GM12891 (cell line): ENCODE data around the gene NFATC1.

ENCODE experiments used
- DNase-seq: peaks from one replicate; pipeline ENCODE4 v3.0.0; 2011; ENCODE audit warnings: low spot score; ENCODE audit not compliant: insufficient read length
- FAIRE-seq: peaks from 2 replicates; lab custom pipeline; 2011; peaks lifted over from hg19 to GRCh38; lab: Jason Lieb, UNC
- PAX5 ChIP-seq: IDR thresholded peaks from 2 replicates; pipeline ENCODE4 v1.6.1; 2011; ENCODE audit warnings: low read length, moderate library complexity, mild to moderate bottlenecking; ENCODE audit not compliant: insufficient read depth, severe bottlenecking
- POLR2A ChIP-seq: IDR thresholded peaks from 2 replicates; pipeline ENCODE4 v1.6.1; 2011; ENCODE audit warnings: low read depth, low read length, control low read depth
- POLR2AphosphoS5 ChIP-seq: IDR thresholded peaks from 2 replicates; pipeline ENCODE4 v1.6.1; 2011; ENCODE audit warnings: low read depth, low read length, control low read depth
- POU2F2 ChIP-seq: IDR thresholded peaks from 2 replicates; pipeline ENCODE4 v1.6.1; 2011; ENCODE audit warnings: low read depth, mild to moderate bottlenecking, control low read depth, low read length, moderate library complexity
- SPI1 ChIP-seq: IDR thresholded peaks from 2 replicates; pipeline ENCODE4 v1.6.1; 2011; ENCODE audit warnings: low read depth, low read length, control low read depth
- TAF1 ChIP-seq: IDR thresholded peaks from 2 replicates; pipeline ENCODE4 v1.6.1; 2011; ENCODE audit warnings: low read depth, low read length, control low read depth

The NFATC1 gene

GRCh38 chr18:79418642-79419041, 22.9 kb downstream of the NFATC1 start:
- no peak for DNase-seq
- FAIRE-seq: no peak
- TF ChIP-seq POU2F2 (no peak), POLR2A (no peak), POLR2AphosphoS5 (no peak), TAF1 (no peak), PAX5 (no peak), SPI1 (no peak)

- DNase-seq (no peak), FAIRE-seq (no peak)
- TF ChIP-seq PAX5: no peak
- no peak for TF ChIP-seq POLR2AphosphoS5
- TF ChIP-seq SPI1: no peak
- no peak for TF ChIP-seq TAF1
- no peak for TF ChIP-seq POU2F2
- no peak for TF ChIP-seq POLR2A
Observed at GRCh38 chr18:79420033-79420745, 24.5 kb downstream of the NFATC1 start.

GRCh38 chr18:79421275-79421857, 25.6 kb downstream of the NFATC1 start:
- TF ChIP-seq SPI1: no peak
- TF ChIP-seq TAF1: no peak
- no peak for TF ChIP-seq POU2F2
- no peak for TF ChIP-seq POLR2AphosphoS5
- TF ChIP-seq PAX5: no peak
- TF ChIP-seq POLR2A: no peak
- DNase-seq: no peak
- no peak for FAIRE-seq

GRCh38 chr18:79422022-79422782, 26.5 kb downstream of the NFATC1 start:
- no peak for DNase-seq
- peak; percentile 13 for FAIRE-seq
- no peak for TF ChIP-seq POLR2A
- no peak for TF ChIP-seq POLR2AphosphoS5
- no peak for TF ChIP-seq POU2F2
- TF ChIP-seq PAX5: no peak

- FAIRE-seq (no peak), DNase-seq (no peak)
- TF ChIP-seq TAF1 (no peak), POLR2A (no peak), POU2F2 (no peak), SPI1 (no peak), POLR2AphosphoS5 (no peak)
Observed at GRCh38 chr18:79422783-79423165, 27.0 kb downstream of the NFATC1 start.

GRCh38 chr18:79423211-79424007, 27.7 kb downstream of the NFATC1 start:
- DNase-seq (no peak), FAIRE-seq (no peak)
- TF ChIP-seq TAF1 (no peak), POU2F2 (no peak), POLR2A (no peak), POLR2AphosphoS5 (no peak), SPI1 (no peak), PAX5 (no peak)

- no peak for TF ChIP-seq POLR2A
- no peak for TF ChIP-seq POLR2AphosphoS5
- no peak for TF ChIP-seq POU2F2
- TF ChIP-seq SPI1: no peak
- DNase-seq (no peak), FAIRE-seq (no peak)
Observed at GRCh38 chr18:79424008-79424565, 28.4 kb downstream of the NFATC1 start.

GRCh38 chr18:79424880-79425568, 29.3 kb downstream of the NFATC1 start:
- TF ChIP-seq POLR2A (no peak), POLR2AphosphoS5 (no peak), SPI1 (no peak)
- DNase-seq (no peak), FAIRE-seq (no peak)

GRCh38 chr18:79425569-79425886, 29.8 kb downstream of the NFATC1 start:
- no peak for DNase-seq
- TF ChIP-seq SPI1: no peak
- no peak for TF ChIP-seq TAF1
- no peak for TF ChIP-seq PAX5
- TF ChIP-seq POU2F2: no peak
- TF ChIP-seq POLR2AphosphoS5: no peak
- no peak for TF ChIP-seq POLR2A
- no peak for FAIRE-seq
